HG02852 (cell line): ENCODE results near the gene CDHR4.
A peak's percentile ranks its signal among the peaks of the same experiment; 100 is the strongest.
"Not testable (repeated sequence)": the region's sequence is repeated elsewhere in the genome, so short reads cannot be mapped to it uniquely, and the experiment has no call there.

Source experiments
- ATAC-seq: cut with Tn5 transposase; IDR thresholded peaks from one replicate; pipeline ENCODE4 v1.9.1; 2021; ENCODE audit warnings: mild to moderate bottlenecking, moderate library complexity; ENCODE audit not compliant: unreplicated experiment

CDHR4 gene

DNA sequence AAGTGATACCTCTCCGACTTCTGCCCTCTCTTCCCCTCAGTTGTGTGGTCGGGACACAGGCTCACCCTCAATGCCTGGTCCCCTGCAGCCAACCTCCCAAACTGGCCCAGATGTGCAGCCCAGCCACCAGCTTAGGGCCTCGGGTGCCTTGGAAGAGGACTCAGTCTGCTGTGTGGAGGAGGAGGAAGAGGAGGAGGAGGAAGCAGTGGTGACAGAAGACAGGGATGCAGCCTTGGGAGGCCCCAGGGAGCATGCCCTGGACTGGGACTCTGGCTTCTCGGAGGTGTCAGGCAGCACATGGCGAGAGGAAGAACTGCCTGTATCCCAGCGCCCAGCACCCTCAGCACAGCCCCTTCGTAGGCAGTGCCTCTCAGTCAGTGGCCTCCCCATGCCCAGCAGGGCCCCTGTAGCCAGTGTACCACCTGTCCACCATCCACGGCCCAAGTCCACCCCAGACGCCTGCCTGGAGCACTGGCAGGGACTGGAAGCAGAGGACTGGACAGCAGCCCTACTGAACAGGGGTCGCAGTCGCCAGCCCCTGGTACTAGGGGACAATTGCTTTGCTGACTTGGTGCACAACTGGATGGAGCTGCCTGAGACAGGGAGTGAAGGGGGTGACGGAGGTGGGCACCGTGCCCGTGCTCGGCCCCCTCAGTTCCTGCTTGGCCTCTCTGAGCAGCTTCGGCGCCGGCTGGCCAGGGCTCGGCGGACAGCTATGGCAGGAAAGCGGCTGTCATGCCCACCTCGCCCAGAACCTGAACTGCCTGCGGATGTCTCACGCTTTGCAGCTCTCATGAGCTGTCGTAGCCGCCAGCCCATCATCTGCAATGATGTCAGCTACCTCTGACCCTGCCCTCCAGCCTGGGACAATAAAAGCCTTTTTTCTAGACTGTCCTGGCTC is 4.7 kb upstream of the CDHR4 start:
- ATAC-seq = no peak

DNA sequence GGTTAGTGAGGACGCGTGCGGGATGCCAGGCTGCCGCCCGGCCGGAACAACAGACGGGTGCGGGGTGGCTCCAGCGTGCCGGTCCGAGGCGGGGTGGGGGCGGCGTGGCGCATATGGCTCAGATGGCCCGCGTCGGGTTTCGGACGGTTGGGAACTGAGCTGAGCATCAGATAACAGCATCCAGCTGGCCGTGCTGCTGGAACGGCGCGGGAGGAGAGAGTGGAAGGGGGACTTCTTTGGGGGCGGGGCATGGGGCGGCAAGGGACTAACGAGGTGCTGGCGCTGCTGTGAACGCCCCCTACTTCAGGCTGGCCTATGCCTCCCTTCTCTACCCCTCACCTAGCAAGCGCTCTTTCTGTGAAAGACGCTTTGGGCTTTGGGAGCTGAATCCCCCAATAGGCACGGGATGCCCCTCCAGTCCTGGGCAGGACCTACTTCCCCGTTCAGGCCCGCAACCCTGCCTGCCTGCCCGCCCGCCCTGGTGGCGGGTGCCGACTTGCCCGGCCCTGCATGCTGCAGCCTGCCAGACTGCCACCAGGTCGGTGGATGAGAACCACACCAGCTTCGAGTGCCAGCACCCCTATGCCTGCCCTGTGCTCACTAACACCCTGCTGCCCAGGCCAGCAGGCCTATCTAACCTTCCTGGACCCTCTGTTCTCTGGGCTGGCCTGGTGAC is 3.9 kb upstream of the CDHR4 start:
- ATAC-seq = no peak

DNA sequence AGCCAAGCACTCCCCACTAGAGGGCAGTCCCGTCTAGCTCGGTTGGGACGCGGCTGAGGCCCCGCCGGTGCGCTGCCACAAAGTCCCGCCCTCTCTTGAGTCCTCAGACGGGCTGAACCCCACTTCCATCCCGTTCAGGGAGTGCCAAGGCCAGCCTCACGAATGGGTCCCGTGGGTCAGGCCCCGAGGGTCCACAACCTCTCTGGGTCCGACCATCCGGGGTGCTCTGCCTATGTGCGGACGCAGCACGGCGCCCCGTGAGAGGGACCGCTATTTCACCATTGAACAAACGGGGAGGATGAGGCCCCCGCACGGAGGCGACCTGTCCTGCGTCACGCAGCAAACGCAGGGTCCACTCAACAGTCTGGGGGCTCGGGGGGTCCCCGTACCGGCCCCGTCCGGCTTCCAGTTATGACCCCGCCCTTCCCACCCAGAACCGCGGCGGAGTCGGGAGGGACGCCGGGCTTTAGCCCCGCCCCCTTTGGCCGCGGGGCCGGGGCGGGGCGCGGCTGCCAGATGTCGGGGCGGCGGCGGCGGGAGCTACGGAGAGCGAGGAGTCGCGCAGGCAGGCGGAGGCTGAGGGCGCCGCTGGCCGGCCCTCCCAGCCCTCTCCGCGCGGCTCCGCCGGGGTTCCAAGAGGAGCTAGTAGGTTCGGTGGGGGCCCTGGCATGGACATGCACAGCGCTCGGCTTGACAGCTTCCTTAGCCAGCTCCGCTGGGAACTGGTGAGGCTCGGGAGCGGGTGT is 3.2 kb upstream of the CDHR4 start, which contains the start of gene INKA1:
TSS of gene INKA1 (plus strand) at position 543 of the 746 bp plus-strand sequence. CDS start at position 675, 132 bp downstream.
- peak; percentile 68 for ATAC-seq

DNA sequence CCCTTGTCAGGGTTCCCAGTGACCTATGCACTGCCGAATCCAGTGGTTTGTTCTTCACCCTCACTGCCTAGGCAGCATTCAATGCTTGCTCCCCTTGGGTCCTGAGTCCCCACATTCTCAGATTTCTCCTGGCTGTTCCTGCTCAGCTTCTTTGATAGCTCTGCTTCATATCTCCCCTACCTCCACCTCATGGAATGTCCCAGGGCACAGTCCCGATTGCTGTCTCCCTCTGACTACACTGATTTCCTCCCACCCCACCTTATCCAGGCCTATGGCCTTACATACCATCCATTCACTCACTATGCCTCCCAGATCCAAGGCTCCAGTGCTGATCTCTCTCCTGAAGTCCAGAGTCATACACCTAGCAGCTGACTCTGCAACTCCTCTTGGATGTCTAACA is 1.5 kb upstream of the CDHR4 start:
- no peak for ATAC-seq

DNA sequence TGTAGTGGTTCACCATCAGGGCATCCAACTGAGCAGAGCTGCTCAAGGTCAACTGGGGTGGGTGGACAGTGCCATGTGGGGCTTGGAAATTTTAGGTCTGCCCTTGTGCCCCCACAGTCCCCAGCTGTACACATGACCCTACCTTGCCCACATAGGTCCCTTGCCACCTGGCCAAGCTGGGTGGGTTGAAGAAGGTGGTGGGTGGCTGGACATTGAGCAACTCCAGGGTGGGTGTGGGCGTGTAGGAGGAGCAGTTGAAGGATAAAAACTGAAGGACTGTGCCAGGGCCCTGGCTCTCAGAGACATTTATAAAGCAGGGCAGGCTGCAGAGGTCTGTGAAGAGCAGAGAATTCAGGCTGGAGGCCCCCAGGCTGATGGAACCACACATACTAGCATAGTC is 568 bp downstream of the CDHR4 start:
- no peak for ATAC-seq

DNA sequence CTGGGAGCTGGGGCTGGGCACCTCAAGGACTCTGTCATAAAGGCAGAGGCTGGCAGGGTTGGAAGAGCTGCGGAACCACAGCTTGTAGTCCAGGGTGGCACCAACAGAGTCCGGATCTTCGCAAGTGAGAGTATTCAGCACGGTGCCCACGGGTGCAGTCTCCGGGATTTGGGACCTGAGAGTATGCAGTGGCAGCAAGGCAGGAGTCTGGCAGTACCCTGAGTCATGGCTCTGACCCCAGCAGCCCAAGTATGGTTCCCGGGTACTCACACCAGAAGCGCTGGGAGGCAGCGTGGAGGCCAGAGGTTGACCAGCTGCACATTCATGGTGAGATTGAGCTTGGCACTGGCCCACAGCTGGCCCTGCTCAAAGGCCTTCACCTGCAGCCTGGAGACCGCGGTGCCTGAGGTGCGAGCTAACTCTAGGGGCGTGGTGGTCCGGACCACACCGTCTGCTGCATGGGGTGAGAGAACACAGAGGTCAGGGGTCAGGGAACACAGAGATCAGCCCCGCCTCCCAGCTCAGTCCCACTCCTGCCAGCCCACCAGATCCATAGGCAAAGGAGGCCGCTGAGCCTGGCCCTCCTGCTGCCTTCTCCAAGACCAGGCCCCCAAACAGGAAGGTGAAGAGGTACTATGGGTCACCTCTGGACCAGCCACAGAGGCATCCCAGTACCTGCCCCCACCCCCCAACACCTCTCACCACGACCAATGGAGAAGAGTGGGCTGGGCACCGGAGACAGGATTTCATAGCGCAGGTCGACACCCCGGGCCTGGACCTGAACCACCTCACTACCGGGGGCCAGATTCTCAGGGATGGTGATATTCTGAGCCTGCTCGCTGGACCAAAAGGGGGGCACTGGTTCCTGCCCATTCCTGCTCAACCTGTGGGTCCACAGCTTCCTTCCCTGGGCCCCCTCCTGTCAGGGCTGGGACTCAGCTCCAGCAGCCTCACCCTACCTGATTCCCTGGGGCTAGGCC is 4.5 kb downstream of the CDHR4 start:
- ATAC-seq = no peak

DNA sequence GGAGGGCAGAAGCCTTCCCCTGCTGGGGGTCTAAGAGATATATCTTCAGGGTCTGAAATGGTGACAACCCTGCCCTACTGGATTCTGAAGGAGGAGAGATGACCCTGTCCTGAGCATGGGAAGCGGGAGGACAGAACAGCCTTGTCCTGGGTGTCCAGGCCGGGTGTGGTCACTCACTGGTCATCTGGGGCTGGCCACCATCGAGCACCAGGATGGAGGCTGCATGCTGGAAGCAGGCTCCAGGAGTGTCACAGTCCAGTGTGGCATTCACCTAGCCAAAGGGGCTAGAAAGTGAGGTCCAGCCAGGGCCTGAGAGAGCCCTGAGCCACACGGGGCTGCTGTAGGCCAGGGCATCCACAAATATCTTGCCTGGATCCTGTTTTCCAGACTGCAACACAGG is 5.2 kb downstream of the CDHR4 start:
- no peak for ATAC-seq

DNA sequence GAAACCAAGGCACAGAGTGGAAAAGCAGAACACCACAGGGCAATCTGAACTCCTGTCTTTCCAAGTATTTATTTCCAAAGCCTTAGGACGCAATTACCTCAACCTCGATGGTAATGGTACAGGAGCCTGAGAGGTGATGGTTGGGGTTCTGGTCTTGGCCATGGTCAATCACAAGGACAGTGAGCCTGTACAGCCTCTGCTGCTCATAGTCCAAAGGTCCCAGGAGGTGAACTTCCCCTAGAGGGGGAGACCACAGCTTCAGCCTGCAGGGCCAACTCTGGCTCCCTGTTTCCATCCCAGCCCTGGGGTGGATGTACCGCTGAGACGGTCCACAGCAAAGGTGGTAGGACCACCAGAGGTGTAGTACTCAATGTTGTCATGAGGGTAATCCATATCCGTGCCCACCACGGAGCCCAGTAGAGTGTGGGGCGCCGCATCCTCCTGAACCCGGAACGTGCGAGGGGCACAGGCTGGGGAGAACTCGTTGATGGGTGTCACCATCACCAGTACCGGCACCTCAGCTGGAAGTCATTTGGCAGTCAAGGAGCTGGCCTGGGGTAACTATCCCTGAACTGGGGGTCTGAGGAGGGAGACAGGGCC is 6.1 kb downstream of the CDHR4 start:
- ATAC-seq = no peak

DNA sequence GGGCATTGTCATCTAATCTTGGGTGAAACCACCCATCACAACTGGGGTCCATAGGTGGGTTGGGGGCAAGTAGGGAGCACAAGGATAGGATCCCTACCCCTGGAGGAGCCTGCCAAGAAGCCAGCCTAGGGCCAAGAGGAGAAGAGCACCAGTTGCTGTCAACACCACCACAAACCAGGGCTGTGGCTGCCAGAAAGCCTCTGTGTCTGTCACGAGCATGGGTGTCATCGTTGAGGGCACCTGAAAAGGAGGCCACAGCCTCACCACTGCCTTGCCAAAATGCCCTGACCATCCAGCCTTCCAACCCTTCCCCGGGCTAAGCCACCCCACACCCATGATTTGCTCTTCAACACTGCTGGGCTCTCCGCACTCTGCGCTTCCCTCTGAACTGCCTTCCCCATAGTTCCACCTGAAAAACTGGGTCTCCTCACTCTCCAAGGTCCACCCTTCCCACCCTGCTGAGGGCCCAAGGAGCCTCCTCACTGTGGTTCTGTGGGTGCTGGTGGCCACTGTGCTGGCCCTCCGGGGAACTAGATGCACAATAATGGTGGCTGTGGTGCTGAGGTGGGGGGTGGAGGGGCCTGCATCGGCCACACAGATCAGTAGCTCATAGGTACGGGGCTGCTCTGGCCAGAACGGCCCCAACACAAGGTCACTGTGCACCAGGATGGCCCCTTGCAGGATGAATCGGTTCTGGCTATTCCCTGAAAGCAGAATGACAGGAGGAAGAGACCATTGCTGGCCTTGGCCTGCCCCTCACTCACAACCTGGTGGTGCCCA is 7.1 kb downstream of the CDHR4 start:
- no peak for ATAC-seq

DNA sequence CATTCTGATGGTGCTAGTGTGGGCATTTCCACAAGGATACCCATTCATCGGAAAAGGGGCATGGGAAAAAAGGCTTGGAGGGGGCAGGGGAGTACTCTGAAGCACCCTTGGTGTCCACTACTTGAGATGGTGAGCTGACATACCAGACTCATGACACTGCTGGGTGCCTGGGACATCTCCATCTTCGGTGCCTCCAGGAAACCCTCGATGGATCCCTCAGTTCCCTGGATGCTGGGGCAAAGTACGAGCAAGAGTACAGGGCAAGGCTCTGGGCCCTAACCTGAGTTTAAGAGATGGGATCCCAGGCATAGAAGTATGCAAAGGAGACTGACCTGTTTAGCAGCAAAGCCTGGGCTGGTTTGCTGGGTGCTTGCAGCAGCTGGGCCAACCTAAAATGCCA is 8.1 kb downstream of the CDHR4 start:
- no peak for ATAC-seq

DNA sequence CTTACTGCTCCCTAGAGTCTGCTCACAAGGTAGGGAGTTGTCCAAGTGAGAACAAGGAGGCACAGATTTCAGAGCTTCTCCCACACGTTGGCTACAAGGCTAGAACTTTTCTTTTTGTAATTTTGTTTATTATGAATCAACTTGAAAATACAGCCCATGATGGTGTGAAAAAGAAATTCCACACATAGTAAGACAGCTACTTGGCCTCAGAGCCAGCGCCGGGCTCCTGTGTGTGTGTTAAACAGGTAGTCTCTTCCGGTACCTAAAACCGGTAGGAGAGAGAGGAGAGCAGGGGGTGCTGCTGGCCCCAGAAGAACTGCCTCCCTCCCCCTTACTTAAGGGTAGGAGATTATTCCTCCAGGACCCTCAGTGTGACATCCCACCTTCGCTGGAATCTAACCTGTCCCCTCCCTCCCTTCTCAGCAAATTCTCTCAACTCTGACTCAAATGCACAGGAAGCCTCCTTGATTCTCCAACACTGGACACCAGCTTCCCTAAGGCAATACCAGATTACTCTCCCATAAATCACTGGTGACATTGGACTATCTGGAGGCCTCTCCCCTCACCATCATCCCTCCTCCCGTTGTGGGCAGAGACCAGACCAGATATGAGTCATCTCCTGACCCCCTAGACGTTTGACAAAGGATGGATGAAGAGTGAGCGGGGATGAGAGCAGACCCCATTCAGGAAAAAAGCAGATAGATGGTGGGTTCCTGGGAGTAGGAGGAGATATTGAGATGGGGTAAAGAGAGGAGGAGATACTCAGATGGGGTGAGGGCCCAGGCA is 8.9 kb downstream of the CDHR4 start:
- ATAC-seq = no peak

DNA sequence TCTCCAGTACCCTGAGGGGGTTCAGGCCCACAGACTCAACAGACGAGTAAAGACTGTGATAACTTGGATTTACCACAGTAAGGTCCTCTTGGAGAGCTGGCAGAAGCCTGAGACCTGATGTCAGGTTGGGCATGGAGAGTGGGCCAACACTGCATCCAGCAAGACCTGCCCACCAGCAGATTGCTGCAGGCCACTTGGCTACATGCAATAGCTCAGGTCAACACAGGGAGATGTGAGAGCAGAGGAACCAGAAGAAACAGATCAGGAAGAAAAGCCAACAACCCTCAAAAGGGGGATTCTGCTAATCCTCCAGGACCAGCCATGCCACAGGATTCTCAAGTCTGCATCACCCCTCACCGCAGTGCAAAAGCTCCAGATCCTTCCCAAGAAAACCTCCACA is 11.6 kb downstream of the CDHR4 start:
- no peak for ATAC-seq

DNA sequence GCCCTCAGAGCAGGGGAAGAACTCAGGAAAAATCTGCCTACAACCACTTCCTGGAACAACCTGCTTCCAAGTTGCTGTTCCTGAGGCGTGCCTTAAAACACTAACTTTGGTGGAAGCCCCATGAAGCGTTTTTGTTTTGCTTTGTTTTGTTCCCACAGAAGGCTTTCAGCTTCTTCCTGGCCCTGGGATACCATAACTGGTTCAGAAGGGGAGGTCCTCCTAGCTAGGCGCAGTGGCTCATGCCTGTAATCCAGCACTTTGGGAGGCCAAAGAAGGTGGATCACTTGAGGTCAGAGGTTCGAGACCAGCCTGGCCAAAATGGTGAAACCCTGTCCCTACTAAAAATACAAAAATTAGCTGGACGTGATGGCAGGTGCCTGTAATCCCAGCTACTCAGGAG is 12.1 kb downstream of the CDHR4 start:
- ATAC-seq = no peak

DNA sequence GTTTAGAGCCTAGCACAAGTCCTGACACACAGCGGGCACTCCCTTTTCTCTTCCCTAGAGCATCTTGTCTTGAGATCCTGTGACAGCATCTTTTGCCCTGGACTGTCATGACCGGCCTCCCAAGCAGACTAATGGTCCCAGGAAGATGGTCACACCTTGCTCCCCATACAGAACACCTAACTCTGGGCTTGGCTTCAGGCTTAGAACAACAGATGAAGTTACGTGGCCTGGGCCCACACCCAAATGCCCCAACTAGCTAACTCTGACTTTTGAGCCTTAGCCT is 12.6 kb downstream of the CDHR4 start:
- no peak for ATAC-seq

DNA sequence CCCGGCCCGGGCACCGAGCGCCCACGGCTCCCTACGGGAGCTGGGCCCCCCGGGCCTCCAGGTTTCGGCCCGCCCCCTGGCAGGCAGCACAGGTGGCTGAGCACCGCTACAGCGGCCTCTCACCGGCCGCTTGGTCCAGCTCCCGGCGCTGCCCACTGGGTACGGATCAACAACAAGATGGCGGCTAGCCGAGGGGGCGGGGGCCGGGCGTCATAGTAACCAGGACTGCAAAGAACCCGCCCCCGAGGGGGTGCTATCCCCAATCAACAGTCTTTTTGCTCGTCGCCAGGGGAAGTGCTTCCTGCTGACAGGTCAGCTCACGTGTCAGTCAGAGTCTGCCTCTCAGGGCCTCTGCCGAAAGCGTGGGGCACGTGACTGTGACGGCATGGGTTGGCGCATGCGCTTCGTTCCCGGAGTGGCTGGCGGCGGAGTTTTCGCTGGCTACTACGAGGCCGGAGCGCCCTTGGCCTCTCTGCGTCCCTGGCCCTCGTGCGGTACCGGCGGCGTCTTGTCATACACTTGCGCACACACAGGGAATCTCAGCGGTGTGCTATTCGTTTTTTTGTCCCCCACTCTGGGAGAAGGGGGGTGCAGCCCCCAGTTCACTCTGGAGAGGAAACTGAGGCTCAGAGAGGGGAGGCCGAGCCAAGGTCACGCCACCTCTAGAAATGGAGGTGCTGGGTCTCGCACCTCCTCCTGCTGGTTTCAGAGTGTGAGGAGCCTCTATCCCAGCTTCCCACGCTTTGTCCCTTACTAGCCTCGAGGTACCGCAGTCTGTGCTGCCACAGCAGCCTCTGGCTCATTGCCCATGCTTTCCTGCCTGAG is 13.1 kb downstream of the CDHR4 start, which contains the start of gene IP6K1:
TSS of gene IP6K1 (minus strand) at position 186 of the 825 bp plus-strand sequence. CDS start 38,502 bp downstream, outside the sequence.
- peak; percentile 97 for ATAC-seq

DNA sequence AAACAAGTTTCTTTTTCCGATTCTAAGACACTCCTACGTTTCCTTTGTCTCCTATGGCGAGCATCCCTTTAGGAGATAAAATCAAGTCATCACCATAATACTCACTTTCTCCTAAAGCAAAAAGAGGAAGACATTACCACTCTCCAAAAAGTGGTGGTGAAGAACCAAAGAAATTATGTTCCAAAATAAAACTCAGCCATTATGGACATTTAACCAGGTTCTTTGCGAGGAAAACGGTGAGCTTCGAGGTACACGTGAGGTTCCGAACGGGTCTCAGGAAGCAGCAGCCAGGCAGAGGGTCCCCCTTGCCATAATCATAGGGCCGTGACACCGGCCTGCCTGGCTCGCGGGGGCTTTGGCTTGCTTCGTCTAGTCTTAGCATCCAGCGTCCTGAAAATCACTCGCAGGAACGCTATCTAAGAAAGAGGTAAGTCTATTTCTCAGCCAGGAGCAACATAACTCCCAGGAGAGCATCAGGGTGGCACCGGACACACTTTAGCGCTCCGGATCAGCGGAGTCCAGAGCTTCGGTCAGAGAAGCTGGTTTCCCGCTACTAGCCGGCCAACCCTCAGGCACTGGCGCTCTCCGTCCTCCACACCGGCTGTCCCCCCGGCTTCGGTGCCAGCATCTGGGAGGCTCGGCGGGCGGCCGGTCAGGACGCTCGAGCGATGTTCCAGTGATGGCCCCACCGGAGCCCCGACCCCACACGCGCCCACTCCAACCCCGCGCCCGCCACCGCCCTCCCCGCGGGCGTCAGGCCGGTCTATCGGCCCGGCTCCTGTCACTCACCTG is 13.9 kb downstream of the CDHR4 start:
- ATAC-seq = peak; percentile 41

DNA sequence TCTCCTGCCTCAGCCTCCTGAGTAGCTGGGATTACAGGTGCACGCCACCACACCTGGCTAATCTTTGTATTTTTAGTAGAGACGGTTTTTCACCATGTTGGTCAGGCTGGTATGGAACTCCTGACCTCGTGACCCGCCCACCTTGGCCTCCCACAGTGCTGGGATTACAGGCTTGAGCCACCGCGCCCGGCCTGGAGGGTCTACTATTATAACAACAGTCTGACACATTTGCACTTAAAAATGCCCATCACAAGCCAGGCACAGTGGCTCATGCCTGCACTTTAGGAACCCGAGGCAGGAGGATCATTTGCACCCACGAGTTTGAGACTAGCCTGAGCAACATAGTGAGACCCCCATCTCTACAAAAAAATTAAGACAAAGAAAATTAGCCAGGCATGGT is 17.4 kb downstream of the CDHR4 start:
- ATAC-seq = not testable (repeated sequence)
